Uterus (tissue), 4 donors: Measurements from ENCODE around the gene CCDC188. TPM values are rescaled to one million over a fixed set of nuclear protein-coding genes. Genes with fewer than 3 reads are reported as not detected.

Experiments
- DNase-seq, 2 donors: peaks; one replicate each; pipeline ENCODE4 v3.0.0-alpha.2; 2019 to 2020
- H3K27ac ChIP-seq, 2 donors: fragments of 200-600 bp; sonication (generic); 1 replicate in 1 of 2; 2 replicates in 1 of 2; pipeline ENCODE4 v1.5.1; 2016 to 2018
- H3K27me3 ChIP-seq, 2 donors: fragments of 200-600 bp; sonication (generic); one replicate each; pipeline ENCODE4 v1.5.1; 2018 to 2019; ENCODE audit warnings: control low read depth in 1 of 2
- H3K36me3 ChIP-seq, 2 donors: fragments of 200-600 bp; sonication (generic); one replicate each; pipeline ENCODE4 v1.5.1; 2019; ENCODE audit warnings: control low read depth in 1 of 2
- H3K4me1 ChIP-seq, 2 donors: fragments of 200-600 bp; sonication (generic); one replicate each; pipeline ENCODE4 v1.5.1; 2018 to 2019; ENCODE audit warnings: control low read depth in 1 of 2
- H3K4me3 ChIP-seq, 2 donors: fragments of 200-600 bp; sonication (generic); 1 replicate in 1 of 2; 2 replicates in 1 of 2; pipeline ENCODE4 v1.5.1; 2018 to 2019; ENCODE audit warnings: mild to moderate bottlenecking in 1 of 2
- H3K9me3 ChIP-seq, 2 donors: fragments of 200-600 bp; sonication (generic); one replicate each; pipeline ENCODE4 v1.5.1; 2019; ENCODE audit warnings: control low read depth in 1 of 2
- POLR2A ChIP-seq, 2 donors: fragments of 450-650 bp; IDR thresholded peaks; one replicate each; pipeline ENCODE4 v1.6.1; 2016; ENCODE audit warnings: antibody characterized with exemption in 2 of 2, mild to moderate bottlenecking in 1 of 2, moderate library complexity in 1 of 2
- intact Hi-C: fragments of 100-400 bp; cut with DNase I; formaldehyde crosslinking; loops from one replicate; pipeline ENCODE4 v1.15.1; 2023; ENCODE audit warnings: low total_unique reads
- total RNA-seq, 4 donors: library from RNA; depleted of rRNA in 3 of 4; stranded (reverse); fragments of >200 nt in 3 of 4; gene quantifications; one replicate each; pipeline versions ENCODE4 v1.1.0 to v1.2.4, GENCODE V29; 2014 to 2023
- TF ChIP-seq, protein P1 (sequence below), 4 experiments: fragments of 200-600 bp in 2 of 4; fragments of 450-650 bp in 2 of 4; sonication (generic) in 2 of 4; IDR thresholded peaks; one replicate each; pipeline ENCODE4 v1.5.1; 2016 to 2019; ENCODE audit warnings: antibody characterized with exemption in 4 of 4, mild to moderate bottlenecking in 2 of 4, moderate library complexity in 1 of 4
- donor health status: DM: yes; HTN: yes; CAD: no.

Gene CCDC188
- total RNA-seq, 4 donors from 2014 or later, result 2.7 to 4.3 TPM; not detected in 2

- TF ChIP-seq POLR2A (IDR thresholded peaks at IDR 0.05), result no peak
- TF ChIP-seq, protein P1, sequence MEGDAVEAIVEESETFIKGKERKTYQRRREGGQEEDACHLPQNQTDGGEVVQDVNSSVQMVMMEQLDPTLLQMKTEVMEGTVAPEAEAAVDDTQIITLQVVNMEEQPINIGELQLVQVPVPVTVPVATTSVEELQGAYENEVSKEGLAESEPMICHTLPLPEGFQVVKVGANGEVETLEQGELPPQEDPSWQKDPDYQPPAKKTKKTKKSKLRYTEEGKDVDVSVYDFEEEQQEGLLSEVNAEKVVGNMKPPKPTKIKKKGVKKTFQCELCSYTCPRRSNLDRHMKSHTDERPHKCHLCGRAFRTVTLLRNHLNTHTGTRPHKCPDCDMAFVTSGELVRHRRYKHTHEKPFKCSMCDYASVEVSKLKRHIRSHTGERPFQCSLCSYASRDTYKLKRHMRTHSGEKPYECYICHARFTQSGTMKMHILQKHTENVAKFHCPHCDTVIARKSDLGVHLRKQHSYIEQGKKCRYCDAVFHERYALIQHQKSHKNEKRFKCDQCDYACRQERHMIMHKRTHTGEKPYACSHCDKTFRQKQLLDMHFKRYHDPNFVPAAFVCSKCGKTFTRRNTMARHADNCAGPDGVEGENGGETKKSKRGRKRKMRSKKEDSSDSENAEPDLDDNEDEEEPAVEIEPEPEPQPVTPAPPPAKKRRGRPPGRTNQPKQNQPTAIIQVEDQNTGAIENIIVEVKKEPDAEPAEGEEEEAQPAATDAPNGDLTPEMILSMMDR (IDR thresholded peaks at IDR 0.05), result no peak
- Histone ChIP-seq H3K27ac (no peak overlapping the region), H3K36me3 (no peaks in the 10 kb centered on the region), H3K4me1 (no peaks in the 10 kb centered on the region), H3K9me3 (no peaks in the 10 kb centered on the region), H3K4me3 (no peak overlapping the region), H3K27me3 (no peaks in the 10 kb centered on the region)
- DNase-seq, result no peak
- intact Hi-C loops, result no loop called here
Measured at GRCh38 chr22:20107951-20108756, 42.7 kb downstream of the CCDC188 start.

DNA sequence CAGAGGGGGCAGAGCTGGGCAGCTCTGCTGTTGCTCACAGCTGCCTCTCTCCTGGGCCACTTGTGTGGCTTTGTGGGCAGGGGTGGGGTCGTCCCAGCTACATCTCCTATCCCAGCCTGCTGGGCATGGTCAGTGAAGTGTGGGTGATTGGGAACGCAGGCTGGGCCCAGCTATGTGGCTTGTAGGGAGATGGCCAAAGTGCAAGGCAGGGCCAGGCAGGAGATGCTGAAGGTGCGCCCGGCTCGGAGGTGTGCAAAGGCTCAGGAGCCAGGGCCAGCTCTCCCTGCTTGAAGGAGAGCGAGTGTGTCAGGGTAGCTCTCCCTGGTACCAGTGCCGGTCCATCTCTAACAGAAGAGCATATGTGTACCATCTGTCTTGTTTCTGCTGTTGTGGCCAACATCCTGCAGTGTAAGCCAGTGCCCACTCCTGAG, 43.4 kb downstream of the CCDC188 start:
- H3K27ac ChIP-seq, result no peak overlapping the region
- TF ChIP-seq POLR2A (IDR thresholded peaks at IDR 0.05), result no peak
- TF ChIP-seq, protein P1 (IDR thresholded peaks at IDR 0.05), result no peak
- H3K4me3 ChIP-seq, result no peak overlapping the region
- no peaks in the 10 kb centered on the region for H3K36me3 ChIP-seq
- H3K4me1 ChIP-seq, result no peaks in the 10 kb centered on the region
- no peak for DNase-seq
- no peaks in the 10 kb centered on the region for H3K27me3 ChIP-seq
- intact Hi-C loops, result no loop called here
- H3K9me3 ChIP-seq, result no peaks in the 10 kb centered on the region

DNA sequence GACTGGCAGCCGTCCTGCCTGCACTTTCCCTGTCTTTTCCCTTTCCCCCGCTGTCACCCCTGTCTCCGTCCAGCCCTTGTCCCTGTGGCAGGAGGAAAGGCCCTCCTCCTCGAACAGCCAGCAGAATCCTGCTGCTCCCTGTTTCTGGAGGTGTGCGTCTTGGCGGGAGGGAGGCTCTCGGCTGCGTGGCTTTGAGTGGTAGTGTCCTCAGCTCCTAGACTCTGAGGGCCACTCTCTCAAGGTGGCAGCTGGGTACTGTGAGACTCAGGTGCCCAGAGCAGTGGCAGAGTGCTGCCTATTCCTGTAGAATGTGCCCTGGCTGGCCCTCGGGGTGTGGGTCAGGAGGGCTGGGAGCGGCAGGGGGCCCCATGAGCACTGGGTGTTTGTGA, 44.0 kb downstream of the CCDC188 start:
- intact Hi-C loops, result no loop called here
- H3K36me3 ChIP-seq, result no peaks in the 10 kb centered on the region
- TF ChIP-seq POLR2A (IDR thresholded peaks at IDR 0.05), result no peak
- TF ChIP-seq, protein P1 (IDR thresholded peaks at IDR 0.05), result no peak

GRCh38 chr22:20106205-20106848, 44.5 kb downstream of the CCDC188 start:
- TF ChIP-seq, protein P1 (IDR thresholded peaks at IDR 0.05), result no peak
- no peak for TF ChIP-seq POLR2A (IDR thresholded peaks at IDR 0.05)
- Histone ChIP-seq H3K9me3 (no peaks in the 10 kb centered on the region), H3K4me3 (no peak overlapping the region), H3K36me3 (no peaks in the 10 kb centered on the region), H3K27ac (no peak overlapping the region), H3K4me1 (no peaks in the 10 kb centered on the region), H3K27me3 (no peaks in the 10 kb centered on the region)
- intact Hi-C loops, result no loop called here
- no peak for DNase-seq

More for the DNA sequence above, 44.0 kb downstream of the CCDC188 start:
- H3K4me1 ChIP-seq, result no peaks in the 10 kb centered on the region
- no peak overlapping the region for H3K27ac ChIP-seq
- H3K4me3 ChIP-seq, result no peak overlapping the region
- no peak for DNase-seq
- H3K9me3 ChIP-seq, result no peaks in the 10 kb centered on the region
- no peaks in the 10 kb centered on the region for H3K27me3 ChIP-seq
